Stimulated activated CD4-positive, alpha-beta T cell treated with anti-CD3 and anti-CD28 coated beads, Interleukin-1b, Interleukin-23, amount 100 ng/mL, for 4 hours (primary cell): Measurements from ENCODE around the gene MLNR.

Experiments used
- DNase-seq, 2 donors: peaks; one replicate each; pipeline ENCODE4 v3.0.0-alpha.2; 2020; ENCODE audit warnings: low read depth in 2 of 2

MLNR gene, protein sequence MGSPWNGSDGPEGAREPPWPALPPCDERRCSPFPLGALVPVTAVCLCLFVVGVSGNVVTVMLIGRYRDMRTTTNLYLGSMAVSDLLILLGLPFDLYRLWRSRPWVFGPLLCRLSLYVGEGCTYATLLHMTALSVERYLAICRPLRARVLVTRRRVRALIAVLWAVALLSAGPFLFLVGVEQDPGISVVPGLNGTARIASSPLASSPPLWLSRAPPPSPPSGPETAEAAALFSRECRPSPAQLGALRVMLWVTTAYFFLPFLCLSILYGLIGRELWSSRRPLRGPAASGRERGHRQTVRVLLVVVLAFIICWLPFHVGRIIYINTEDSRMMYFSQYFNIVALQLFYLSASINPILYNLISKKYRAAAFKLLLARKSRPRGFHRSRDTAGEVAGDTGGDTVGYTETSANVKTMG

GRCh38 chr13:49220036-49220855, at the start of gene MLNR:
TSS of gene MLNR (plus strand) at chr13:49220338. CDS start at chr13:49220338, 0 bp downstream.
- peak in 1 of 2 donors; percentile 23 for DNase-seq

- no peak for DNase-seq
Observed at GRCh38 chr13:49171359-49171758, 48.8 kb upstream of the MLNR start.

DNA sequence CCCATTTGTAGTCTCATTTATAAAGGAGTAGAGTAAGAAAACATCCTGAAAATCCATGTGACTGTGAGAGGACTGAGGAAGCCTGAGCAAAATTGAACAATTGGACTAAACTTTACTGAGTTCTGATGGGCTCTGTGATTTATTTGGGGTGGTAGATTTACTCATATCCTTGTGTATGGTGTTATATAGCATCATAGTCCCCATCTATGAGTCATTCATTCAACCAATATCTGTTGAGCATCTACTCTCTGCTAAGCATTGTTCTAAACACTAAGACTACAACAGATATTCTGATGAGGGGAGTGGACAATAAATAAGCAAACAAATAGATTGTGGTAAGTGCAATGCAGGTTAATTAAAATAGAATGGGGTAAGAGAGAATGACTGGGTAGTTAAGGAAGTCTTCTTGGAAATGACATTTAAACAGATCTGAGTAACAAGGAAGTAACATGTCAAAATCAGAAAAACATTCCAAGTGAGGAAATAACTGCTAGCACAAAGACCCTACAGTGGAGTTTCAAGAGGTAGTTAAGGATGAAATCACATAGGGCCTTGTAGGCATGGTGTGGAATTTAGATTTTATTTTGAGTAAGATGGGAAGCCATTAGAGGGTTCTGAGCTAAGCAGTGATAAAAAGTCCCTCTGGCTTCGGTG, 36.3 kb upstream of the MLNR start:
- no peak for DNase-seq

DNA sequence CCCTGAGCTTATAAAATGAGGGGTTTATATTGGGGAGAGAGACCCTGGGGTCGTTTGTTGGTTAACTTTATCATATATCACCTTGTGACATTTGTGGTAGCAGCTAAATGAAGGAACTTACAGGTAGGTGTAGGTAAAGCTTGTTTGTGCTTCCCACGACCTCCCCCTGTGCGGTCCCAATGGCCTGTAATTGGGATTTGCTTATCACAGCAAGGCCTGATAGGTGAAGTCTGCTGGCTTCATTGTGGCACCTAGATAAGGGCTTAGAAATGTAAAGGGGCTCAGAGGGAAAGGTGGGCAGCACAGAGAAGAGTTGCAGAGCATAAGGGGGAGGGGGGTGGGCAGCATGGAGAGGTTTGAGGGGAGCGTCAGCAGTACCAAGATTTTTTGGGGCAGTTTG, 35.5 kb upstream of the MLNR start:
- DNase-seq, result no peak

DNA sequence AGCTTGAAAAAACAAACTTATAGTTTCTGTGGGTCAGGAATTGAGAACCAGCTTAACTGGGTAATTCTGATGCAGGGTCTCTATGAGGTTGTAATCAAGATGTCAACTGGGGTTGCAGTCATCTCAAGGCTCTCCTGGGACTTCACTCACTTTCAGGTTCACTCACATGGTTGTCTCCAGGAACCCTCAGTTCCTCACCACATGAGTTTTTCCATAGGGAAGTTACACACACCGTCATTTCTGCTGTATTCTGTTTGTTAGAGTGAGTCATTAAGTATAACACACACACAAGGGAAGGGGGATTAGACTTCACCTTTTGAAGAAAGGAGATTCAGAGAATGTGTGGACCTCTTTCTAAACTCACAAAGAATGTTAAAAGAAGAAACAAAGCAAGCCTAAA, 34.9 kb upstream of the MLNR start:
- no peak for DNase-seq

- no peak for DNase-seq
Observed at GRCh38 chr13:49190901-49191300, 29.2 kb upstream of the MLNR start.

GRCh38 chr13:49206641-49207040, 13.5 kb upstream of the MLNR start:
- no peak for DNase-seq

DNA sequence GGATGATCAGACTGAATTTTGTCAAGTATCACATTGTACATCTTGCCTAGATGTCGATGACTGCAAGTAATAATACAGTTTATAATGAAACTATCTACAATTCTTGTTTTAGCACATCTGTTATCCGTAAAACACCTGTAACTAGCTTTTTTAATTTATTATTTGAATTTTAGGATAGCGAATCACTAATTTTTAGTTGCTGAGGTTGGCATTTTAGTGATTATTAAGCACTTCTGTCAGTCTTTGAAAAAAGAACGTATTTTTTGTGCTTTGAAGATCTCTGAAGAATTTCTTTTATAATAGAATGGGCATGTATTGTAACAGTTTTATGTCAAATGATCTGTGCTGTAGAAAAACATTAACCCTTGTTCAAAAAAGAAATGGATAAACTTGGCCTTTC, 11.5 kb upstream of the MLNR start:
- DNase-seq, result no peak

DNA sequence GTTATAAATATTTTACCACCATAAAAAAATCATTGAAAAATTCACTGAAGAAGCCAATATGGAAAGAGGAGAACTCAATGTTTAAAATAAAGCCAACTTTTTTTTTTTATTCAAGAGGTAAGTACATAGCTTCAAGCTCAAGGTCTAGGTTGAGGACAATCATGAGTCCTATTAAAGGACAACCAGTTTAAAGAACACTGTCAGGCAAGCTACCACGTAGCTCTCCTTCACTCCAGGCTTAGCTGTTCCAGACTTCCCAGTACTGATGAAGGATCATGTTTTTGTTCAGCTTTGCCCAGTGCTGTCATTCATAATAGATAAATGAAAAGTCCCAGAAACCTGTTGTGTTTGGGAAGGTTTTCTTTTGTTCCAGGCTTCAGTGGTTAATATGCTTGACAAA, 10.0 kb upstream of the MLNR start:
- no peak for DNase-seq

- no peak for DNase-seq
Observed at GRCh38 chr13:49210669-49211068, 9.5 kb upstream of the MLNR start.

GRCh38 chr13:49213539-49213938, 6.6 kb upstream of the MLNR start:
- no peak for DNase-seq

DNA sequence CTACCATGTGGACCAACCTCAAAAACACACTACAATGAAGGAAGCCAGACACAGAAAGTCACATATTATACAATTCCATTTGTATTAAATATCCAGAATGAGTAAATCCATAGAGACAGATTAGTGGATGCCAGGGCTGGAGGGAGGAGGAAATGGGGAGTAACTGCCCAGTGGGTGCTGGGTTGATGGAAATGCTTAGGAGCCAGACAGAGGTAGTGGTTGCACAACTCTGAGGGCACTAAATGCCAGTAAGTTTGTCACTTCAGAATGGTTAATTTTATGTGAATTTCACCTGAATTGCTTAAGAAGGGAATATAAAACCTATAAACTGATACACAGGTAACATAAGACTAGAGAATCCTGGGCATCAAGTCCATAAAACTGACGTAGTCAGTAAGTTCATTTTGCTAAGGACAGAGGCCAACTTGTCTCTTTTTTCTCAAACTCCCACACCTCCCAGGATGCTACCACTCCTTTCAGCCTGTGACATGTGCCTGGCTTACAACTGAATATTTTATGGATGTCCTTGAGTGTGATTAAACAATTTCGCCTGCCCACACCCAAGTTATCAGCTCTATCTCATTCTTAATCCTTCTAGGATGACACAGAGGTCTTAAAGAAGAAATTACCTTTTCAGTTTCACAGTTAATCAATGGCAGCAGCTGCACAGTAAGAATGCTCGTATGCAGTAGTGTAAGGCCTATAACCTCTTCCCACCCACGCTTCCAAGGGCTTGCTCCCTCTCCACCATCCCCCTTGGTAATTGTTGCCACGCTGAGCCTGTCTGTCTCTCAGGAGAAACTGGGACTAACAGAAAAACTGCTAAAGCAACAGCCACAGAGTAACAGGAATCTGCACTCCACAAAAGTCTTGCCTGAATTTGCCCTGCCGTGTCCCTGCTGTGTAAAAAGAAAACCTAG, 5.9 kb upstream of the MLNR start:
- DNase-seq, result no peak

DNA sequence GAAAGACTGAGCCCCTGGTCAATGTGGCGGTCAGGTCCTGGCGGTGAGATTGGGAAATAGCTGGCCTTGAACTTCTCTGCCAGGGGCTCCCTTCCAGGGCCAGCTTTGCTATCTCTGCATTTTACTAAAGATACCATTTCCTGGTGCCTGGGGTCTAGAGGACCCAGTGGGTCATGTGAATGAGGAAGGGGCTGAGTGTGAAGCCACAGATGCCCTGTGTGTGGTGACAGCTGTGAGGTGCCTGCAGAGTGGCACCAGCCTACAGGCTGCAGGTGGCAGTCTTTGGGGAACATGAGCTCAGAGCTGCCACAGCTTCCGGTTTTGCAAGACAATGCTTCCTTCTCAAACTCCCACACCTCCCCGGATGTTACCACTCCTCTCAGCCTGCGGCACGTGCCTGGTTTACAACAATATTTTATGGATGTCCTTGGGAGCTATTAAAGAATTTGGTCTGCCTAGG, 5.2 kb upstream of the MLNR start:
- DNase-seq, result peak in 1 of 2 donors; percentile 25

DNA sequence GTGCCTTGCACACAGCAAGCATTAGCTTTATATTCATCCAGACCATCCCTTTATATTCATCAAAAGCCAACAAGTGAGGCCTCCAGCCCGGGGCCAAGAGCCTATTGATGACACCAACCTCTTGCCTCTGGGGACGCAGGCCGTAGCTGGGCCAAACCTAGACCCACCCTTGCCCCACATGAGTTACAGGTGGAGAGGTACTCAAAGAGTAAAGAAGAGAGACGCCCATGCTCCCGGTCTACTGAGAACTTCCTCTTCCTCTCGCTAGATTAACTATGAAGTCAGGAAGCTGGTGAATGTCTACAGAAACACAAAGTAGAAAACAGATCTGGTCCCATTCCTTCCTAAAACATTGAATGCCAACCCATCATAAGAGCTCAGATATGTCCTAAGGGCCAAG, 3.8 kb upstream of the MLNR start:
- DNase-seq, result no peak

DNA sequence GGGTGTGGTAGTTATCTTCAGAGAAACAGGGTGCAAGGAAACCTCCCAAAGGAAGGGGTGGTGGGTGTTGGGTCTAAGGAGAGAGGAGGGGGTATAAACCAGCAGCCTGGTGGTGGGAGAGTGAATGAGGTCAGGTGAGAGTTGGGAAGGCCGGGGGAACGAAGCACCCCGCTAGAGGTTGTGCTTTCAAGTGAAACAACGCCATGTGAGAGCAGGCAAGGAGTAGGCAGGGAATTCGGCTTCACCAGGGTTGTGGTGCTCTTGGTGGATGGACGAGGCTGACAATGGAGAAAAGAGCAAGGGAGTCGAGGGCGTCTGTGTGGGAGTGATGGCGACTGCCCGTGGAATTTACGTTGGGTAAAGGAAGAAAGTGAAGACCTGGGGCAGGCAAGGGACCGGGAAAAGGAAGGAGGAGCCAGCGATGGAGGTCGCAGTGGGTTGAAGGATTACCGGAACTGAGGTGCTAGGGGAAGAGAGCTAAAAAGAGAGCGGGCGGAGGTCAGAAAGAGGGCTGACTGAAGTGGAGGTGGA, 2.1 kb upstream of the MLNR start:
- no peak for DNase-seq

DNA sequence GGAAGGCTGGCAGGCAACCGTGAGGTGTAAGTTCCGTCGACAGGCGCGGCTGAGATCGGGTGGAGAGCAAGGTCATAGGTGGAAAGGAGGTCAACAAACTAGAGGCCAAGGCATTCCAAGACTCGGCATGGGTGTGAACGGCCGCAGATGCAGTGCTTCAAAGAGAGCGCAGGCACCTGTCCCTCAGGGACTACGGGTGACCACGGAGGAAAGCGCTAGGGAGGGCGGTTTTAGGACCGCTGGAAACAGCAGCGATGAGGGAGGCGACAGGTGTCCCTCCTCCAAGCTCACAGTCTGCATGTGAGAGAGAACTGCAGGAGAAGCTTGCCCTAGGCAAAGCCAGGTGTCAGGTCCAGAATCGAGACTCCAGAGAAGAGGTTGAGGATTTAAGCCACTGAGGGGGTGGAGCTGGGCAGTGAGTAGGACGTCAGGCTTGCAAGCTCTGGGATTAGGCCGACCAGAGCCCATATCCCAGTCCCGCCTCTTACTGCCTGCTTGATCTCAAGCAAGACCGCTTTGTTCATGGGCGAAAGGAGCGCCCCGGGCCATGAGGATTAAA, 1.6 kb upstream of the MLNR start:
- no peak for DNase-seq

- DNase-seq, result no peak
Observed at GRCh38 chr13:49219647-49220035, 497 bp upstream of the MLNR start.

GRCh38 chr13:49220856-49221589, 885 bp downstream of the MLNR start:
- DNase-seq, result no peak

DNA sequence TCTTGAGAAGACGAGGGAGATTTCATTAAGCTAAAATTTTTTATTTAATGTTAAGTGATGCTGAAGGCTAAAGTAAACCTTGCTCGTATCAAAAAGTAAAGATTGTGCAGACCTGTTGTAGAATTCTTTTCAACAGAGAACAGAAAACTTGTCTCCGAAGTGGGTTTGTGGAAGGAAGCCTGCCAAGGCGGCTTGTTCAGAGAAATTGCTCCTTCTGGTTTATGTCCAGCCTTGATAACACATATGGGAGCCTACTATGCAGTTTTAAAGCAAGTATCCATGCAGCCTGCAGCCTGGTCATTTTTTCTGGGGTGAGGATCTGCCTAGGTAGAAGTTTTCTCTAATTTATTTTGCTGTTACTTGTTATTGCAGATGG, 1.4 kb downstream of the MLNR start:
- no peak for DNase-seq
